CD4-positive, alpha-beta T cell (primary cell): ENCODE results near the gene C2CD5. TPM values are rescaled to one million over a fixed set of nuclear protein-coding genes. Genes with fewer than 3 reads are reported as not detected.

Source experiments
- ATAC-seq: fragments of 200-7000 bp; cut with Tn5 transposase; one replicate; pipeline ENCODE4 v1.10.0; 2022; ENCODE audit warnings: mild to moderate bottlenecking; ENCODE audit not compliant: poor library complexity
- CTCF ChIA-PET: fragments of 350-600 bp; sonication (Branson Sonifier 250); formaldehyde crosslinking; loops from one replicate; lab custom pipeline; 2021; ENCODE audit warnings: antibody characterized with exemption, inconsistent platforms; lab: Charles Lee
- POLR2A ChIA-PET: fragments of 350-600 bp; sonication (Branson Sonifier 250); formaldehyde crosslinking; loops from one replicate; lab custom pipeline; 2021; ENCODE audit warnings: antibody characterized with exemption, inconsistent platforms; lab: Charles Lee
- DNase-seq, 14 experiments: peaks; one replicate each; pipeline ENCODE4 v3.0.0-alpha.2; 2013 to 2020; ENCODE audit warnings: mixed read lengths in 2 of 14
- H3K27ac ChIP-seq, 2 donors: one replicate each; pipeline versions ENCODE4 v1.5.1 to v1.7.0; 2013; ENCODE audit warnings: low read length in 2 of 2, low read depth in 1 of 2, mild to moderate bottlenecking in 1 of 2
- H3K27me3 ChIP-seq, 2 experiments: 1 replicate in 1 of 2; 2 replicates in 1 of 2; pipeline versions ENCODE4 v1.6.1 to v1.7.0; 2013; ENCODE audit warnings: low read length in 2 of 2, control low read depth in 1 of 2, mild to moderate bottlenecking in 1 of 2, moderate library complexity in 1 of 2; ENCODE audit not compliant: insufficient read depth in 2 of 2, control insufficient read depth in 1 of 2
- H3K36me3 ChIP-seq: one replicate; pipeline ENCODE4 v1.6.1; 2013; ENCODE audit warnings: low read length, control low read depth; ENCODE audit not compliant: insufficient read depth
- H3K4me1 ChIP-seq: one replicate; pipeline ENCODE4 v1.6.1; 2013; ENCODE audit warnings: low read length, control low read depth; ENCODE audit not compliant: insufficient read depth
- H3K4me3 ChIP-seq: one replicate; pipeline ENCODE4 v1.5.1; 2013; ENCODE audit warnings: mild to moderate bottlenecking, low read length, moderate library complexity
- H3K9me3 ChIP-seq, 2 experiments: 1 replicate in 1 of 2; 2 replicates in 1 of 2; pipeline versions ENCODE4 v1.6.1 to v1.7.0; 2013; ENCODE audit warnings: low read length in 2 of 2, mild to moderate bottlenecking in 2 of 2, control low read depth in 1 of 2, moderate library complexity in 1 of 2; ENCODE audit not compliant: control insufficient read depth in 1 of 2, insufficient read depth in 1 of 2
- H3K27ac Mint-ChIP-seq: one replicate; pipeline ENCODE4 v1.8.0; 2020; ENCODE audit warnings: mixed read lengths
- H3K27me3 Mint-ChIP-seq: one replicate; pipeline ENCODE4 v1.8.0; 2021; ENCODE audit warnings: mixed read lengths
- H3K36me3 Mint-ChIP-seq: one replicate; pipeline ENCODE4 v1.8.0; 2021; ENCODE audit warnings: low read depth, mixed read lengths
- H3K4me1 Mint-ChIP-seq: one replicate; pipeline ENCODE4 v1.8.0; 2021; ENCODE audit warnings: low read depth, mixed read lengths
- H3K4me3 Mint-ChIP-seq: one replicate; pipeline ENCODE4 v1.8.0; 2020; ENCODE audit warnings: mild to moderate bottlenecking, mixed read lengths
- H3K9me3 Mint-ChIP-seq: one replicate; pipeline ENCODE4 v1.8.0; 2020; ENCODE audit warnings: mixed read lengths
- intact Hi-C, 2 experiments: fragments of 100-400 bp; cut with DNase I in 1 of 2; cut with micrococcal nuclease in 1 of 2; formaldehyde crosslinking; loops; one replicate each; pipeline versions ENCODE4 v1.15.1 to v1.9.0; 2023 to 2025; cut with DNase I, micrococcal nuclease
- total RNA-seq, 174 experiments: library from RNA in 2 of 174; stranded (reverse) in 2 of 174; gene quantifications; one replicate each; pipeline ENCODE4 v1.2.3 and lab custom pipeline; 2021 to 2026
- TF ChIP-seq, protein P1 (sequence below): fragments of 200-600 bp; IDR thresholded peaks from one replicate; pipeline ENCODE4 v1.8.0; 2022; ENCODE audit warnings: antibody characterized with exemption, mild to moderate bottlenecking

C2CD5 gene
- total RNA-seq, 2 experiments from 2014 or later = 21.8 to 23.2 TPM

GRCh38 chr12:22459838-22460490 is 84.4 kb downstream of the C2CD5 start:
- no peak overlapping the region for H3K27ac ChIP-seq
- Mint-ChIP-seq H3K27ac (no peak overlapping the region), H3K9me3 (no peaks in the 10 kb centered on the region), H3K4me3 (no peak overlapping the region), H3K27me3 (no peaks in the 10 kb centered on the region), H3K36me3 (peaks cover 19% of the 10 kb centered on the region), H3K4me1 (peaks cover 7% of the 10 kb centered on the region)
- peak in 3 of 14 experiments; percentile 54 to 68 (median 65) for DNase-seq
- no peaks in the 10 kb centered on the region for H3K9me3 ChIP-seq
- H3K27me3 ChIP-seq = no peaks in the 10 kb centered on the region
- peaks cover 9% of the 10 kb centered on the region for H3K36me3 ChIP-seq
- POLR2A ChIA-PET = interaction anchor here (1.8 kb wide), 1 partner anchor 124 kb away, joined by 5 read pairs; no protein-coding TSS in a partner anchor
- H3K4me3 ChIP-seq = no peak overlapping the region
- intact Hi-C loops = loop anchor here (1.0 to 5.0 kb wide), 4 partner anchors 377 to 763 kb away; no protein-coding TSS in a partner anchor
- TF ChIP-seq, protein P1, sequence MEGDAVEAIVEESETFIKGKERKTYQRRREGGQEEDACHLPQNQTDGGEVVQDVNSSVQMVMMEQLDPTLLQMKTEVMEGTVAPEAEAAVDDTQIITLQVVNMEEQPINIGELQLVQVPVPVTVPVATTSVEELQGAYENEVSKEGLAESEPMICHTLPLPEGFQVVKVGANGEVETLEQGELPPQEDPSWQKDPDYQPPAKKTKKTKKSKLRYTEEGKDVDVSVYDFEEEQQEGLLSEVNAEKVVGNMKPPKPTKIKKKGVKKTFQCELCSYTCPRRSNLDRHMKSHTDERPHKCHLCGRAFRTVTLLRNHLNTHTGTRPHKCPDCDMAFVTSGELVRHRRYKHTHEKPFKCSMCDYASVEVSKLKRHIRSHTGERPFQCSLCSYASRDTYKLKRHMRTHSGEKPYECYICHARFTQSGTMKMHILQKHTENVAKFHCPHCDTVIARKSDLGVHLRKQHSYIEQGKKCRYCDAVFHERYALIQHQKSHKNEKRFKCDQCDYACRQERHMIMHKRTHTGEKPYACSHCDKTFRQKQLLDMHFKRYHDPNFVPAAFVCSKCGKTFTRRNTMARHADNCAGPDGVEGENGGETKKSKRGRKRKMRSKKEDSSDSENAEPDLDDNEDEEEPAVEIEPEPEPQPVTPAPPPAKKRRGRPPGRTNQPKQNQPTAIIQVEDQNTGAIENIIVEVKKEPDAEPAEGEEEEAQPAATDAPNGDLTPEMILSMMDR = peak; percentile 62
- peak; percentile 58 for ATAC-seq
- no peaks in the 10 kb centered on the region for H3K4me1 ChIP-seq
- CTCF ChIA-PET = interaction anchor here (0.5 to 2.1 kb wide), 14 partner anchors 9 to 1211 kb away, joined by 3 to 8 read pairs (median 4); no protein-coding TSS in a partner anchor

DNA sequence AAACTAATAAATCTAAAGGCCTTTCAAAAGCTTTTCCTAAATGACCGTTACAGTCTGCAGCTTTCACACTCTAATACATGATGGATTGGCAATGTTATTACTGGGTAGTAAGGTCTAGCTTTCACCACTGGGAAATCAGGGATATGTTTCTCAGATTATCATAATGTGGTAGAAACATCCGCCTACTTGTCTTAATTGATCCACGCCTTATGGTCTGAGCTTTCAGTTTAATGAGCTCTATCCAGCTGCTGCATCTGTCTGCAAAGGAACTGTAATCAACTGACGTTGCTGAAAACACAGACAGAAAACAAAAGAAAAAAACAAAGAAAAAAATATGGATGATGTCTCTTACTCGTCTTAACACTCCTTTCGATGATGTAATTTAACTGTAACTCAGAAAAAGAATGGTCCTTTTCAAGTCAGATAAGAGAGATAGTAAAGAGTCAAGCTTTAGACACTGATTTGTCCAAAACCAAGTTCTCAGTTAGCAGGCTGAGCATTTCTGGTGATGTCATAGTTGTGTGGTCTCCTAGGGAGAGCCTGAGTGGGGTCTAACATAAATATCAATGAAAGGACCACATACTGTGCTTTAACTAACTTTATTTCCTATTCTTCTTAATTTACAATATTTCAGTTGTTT is 85.9 kb downstream of the C2CD5 start:
- POLR2A ChIA-PET = interaction anchor here (0.6 to 0.7 kb wide), 2 partner anchors 12 to 70 kb away, joined by 3 read pairs; no protein-coding TSS in a partner anchor
- Mint-ChIP-seq H3K36me3 (peaks cover 29% of the 10 kb centered on the region), H3K4me3 (no peak overlapping the region), H3K9me3 (no peaks in the 10 kb centered on the region), H3K4me1 (peaks cover 7% of the 10 kb centered on the region), H3K27ac (no peak overlapping the region), H3K27me3 (no peaks in the 10 kb centered on the region)
- no peaks in the 10 kb centered on the region for H3K9me3 ChIP-seq
- no peak overlapping the region for H3K27ac ChIP-seq
- peaks cover 9% of the 10 kb centered on the region for H3K36me3 ChIP-seq
- intact Hi-C loops = no loop called here
- CTCF ChIA-PET = interaction anchor here (1.1 to 1.9 kb wide), 8 partner anchors 8 to 1210 kb away, joined by 3 to 7 read pairs (median 4); no protein-coding TSS in a partner anchor
- ATAC-seq = no peak
- no peaks in the 10 kb centered on the region for H3K27me3 ChIP-seq
- no peaks in the 10 kb centered on the region for H3K4me1 ChIP-seq
- no peak overlapping the region for H3K4me3 ChIP-seq
- TF ChIP-seq, protein P1 = no peak
- DNase-seq = no peak

DNA sequence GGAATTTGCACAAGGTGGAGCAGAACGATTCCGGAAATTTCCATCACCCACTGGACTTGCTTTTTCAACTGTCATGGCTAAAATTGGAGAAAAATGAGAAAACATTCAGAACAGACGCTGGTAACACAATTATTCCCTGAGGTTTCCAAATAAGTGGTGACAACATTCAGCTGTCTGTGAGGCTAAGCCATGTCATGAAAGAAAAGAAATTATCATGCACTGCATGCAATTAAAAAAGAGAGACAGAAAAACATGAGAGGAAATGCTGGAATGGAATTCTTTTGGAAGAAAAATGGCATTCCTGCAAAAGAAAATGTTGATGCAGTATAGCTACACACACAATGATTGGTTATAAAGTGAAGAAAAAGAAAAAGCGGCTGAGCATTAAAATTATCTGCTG is 87.3 kb downstream of the C2CD5 start:
- Histone ChIP-seq H3K36me3 (peaks cover 18% of the 10 kb centered on the region), H3K9me3 (no peaks in the 10 kb centered on the region), H3K4me3 (no peak overlapping the region), H3K27me3 (no peaks in the 10 kb centered on the region), H3K4me1 (no peaks in the 10 kb centered on the region), H3K27ac (no peak overlapping the region)
- Mint-ChIP-seq H3K27ac (no peak overlapping the region), H3K27me3 (no peaks in the 10 kb centered on the region), H3K9me3 (no peaks in the 10 kb centered on the region), H3K4me1 (peaks cover 7% of the 10 kb centered on the region), H3K4me3 (no peak overlapping the region), H3K36me3 (peaks cover 31% of the 10 kb centered on the region)
- no peak for ATAC-seq
- ChIA-PET CTCF (interaction anchor here (1.2 to 1.9 kb wide), 4 partner anchors 9 to 374 kb away, joined by 3 to 6 read pairs (median 4); no protein-coding TSS in a partner anchor), POLR2A (no interaction called here)
- TF ChIP-seq, protein P1 = no peak
- intact Hi-C loops = no loop called here
- DNase-seq = no peak
